Glomerular visceral epithelial cell (primary cell): ENCODE measurements around the gene TMEM120A.

Experiments
- DNase-seq: peaks from one replicate; pipeline ENCODE4 v3.0.0-alpha.2; 2016; ENCODE audit errors: extremely low spot score

Gene TMEM120A

GRCh38 chr7:75981203-75981452 is 13.3 kb downstream of the TMEM120A start:
- no peak for DNase-seq

- no peak for DNase-seq
Measured at GRCh38 chr7:75980430-75981202, 13.8 kb downstream of the TMEM120A start.

- DNase-seq = no peak
Measured at GRCh38 chr7:75979759-75980429, 14.5 kb downstream of the TMEM120A start.

GRCh38 chr7:75977743-75978142 is 16.7 kb downstream of the TMEM120A start:
- no peak for DNase-seq

- no peak for DNase-seq
Measured at GRCh38 chr7:75971961-75972763, 22.2 kb downstream of the TMEM120A start.

GRCh38 chr7:75971309-75971960 is 23.0 kb downstream of the TMEM120A start:
- DNase-seq = no peak

- DNase-seq = no peak
Measured at GRCh38 chr7:75969704-75970498, 24.5 kb downstream of the TMEM120A start.

GRCh38 chr7:75969182-75969581 is 25.2 kb downstream of the TMEM120A start:
- DNase-seq = no peak

- DNase-seq = no peak
Measured at GRCh38 chr7:75968561-75969001, 25.8 kb downstream of the TMEM120A start.

- no peak for DNase-seq
Measured at GRCh38 chr7:75968012-75968411, 26.4 kb downstream of the TMEM120A start.

- no peak for DNase-seq
Measured at GRCh38 chr7:75967487-75967997, 26.9 kb downstream of the TMEM120A start.

GRCh38 chr7:75967055-75967454 is 27.3 kb downstream of the TMEM120A start:
- DNase-seq = no peak

- DNase-seq = no peak
Measured at GRCh38 chr7:75966190-75966961, 28.0 kb downstream of the TMEM120A start.

- no peak for DNase-seq
Measured at GRCh38 chr7:75965617-75966016, 28.8 kb downstream of the TMEM120A start.

- no peak for DNase-seq
Measured at GRCh38 chr7:75963381-75963995, 30.9 kb downstream of the TMEM120A start.

GRCh38 chr7:75962607-75963380 is 31.6 kb downstream of the TMEM120A start:
- DNase-seq = peak; percentile 56

GRCh38 chr7:75961218-75961617 is 33.2 kb downstream of the TMEM120A start:
- DNase-seq = no peak

- no peak for DNase-seq
Measured at GRCh38 chr7:75960372-75960771, 34.0 kb downstream of the TMEM120A start.
